ENCODE data around the gene CBX7. TPM values are rescaled to one million over a fixed set of nuclear protein-coding genes. Genes with fewer than 3 reads are reported as not detected.
A peak's percentile ranks its signal among the peaks of the same experiment; 100 is the strongest.
"Not testable (repeated sequence)": the region's sequence is repeated elsewhere in the genome, so short reads cannot be mapped to it uniquely, and the experiment has no call there.

The CBX7 gene
- total RNA-seq, 2 experiments from 2014 or later = 48.6 to 49.1 TPM

DNA sequence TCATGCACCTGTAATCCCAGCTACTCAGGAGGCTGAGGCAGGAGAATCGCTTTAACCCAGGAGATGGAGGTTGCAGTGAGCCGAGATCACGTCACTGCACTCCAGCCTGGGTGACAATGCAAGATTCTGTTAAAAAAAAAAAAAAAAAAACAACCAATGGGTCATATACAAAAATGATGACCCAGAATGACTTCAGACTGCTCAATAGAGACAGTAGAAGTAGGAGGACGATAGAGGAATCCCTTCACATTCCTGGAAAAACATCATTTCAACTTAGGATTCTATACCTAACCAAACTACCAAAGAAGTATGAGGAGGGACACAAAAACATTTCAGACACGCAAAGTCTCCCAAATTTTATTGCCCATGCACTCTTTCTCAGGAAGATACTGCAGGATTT lies 14.1 kb upstream of the CBX7 start:
- intact Hi-C loops (cut with DNase I, micrococcal nuclease) = no loop called here
- Histone ChIP-seq H3K27me3 (ENCODE audit: control insufficient read depth in 1 of 2, insufficient read depth in 2 of 2, low read length in 2 of 2) (no peaks in the 10 kb centered on the region), H3K9me3 (ENCODE audit: control insufficient read depth in 1 of 2, insufficient read depth in 1 of 2, low read length in 2 of 2) (no peaks in the 10 kb centered on the region), H3K4me1 (ENCODE audit: insufficient read depth, low read length) (peaks cover 15% of the 10 kb centered on the region), H3K36me3 (ENCODE audit: insufficient read depth, low read length) (no peaks in the 10 kb centered on the region), H3K27ac (ENCODE audit: low read depth in 1 of 2, low read length in 2 of 2) (no peak overlapping the region), H3K4me3 (ENCODE audit: low read length) (no peak overlapping the region)
- DNase-seq (no peak), ATAC-seq (ENCODE audit: poor library complexity) (no peak)
- no peaks in the 10 kb centered on the region for H3K27me3 Mint-ChIP-seq
- no peak overlapping the region for H3K27ac Mint-ChIP-seq
- peaks cover 11% of the 10 kb centered on the region for H3K4me1 Mint-ChIP-seq (ENCODE audit: low read depth)
- H3K36me3 Mint-ChIP-seq (ENCODE audit: low read depth) = no peaks in the 10 kb centered on the region
- ChIA-PET POLR2A (no interaction called here), CTCF (interaction anchor here (2.3 kb wide), 1 partner anchor 144 kb away, joined by 6 read pairs; no protein-coding TSS in a partner anchor)
- H3K9me3 Mint-ChIP-seq = no peaks in the 10 kb centered on the region
- H3K4me3 Mint-ChIP-seq = no peak overlapping the region
- TF ChIP-seq CTCF (IDR thresholded peaks at IDR 0.05) = no peak

GRCh38 chr22:39156093-39156492 lies 3.6 kb upstream of the CBX7 start:
- POLR2A ChIA-PET = interaction anchor here (1.6 to 8.6 kb wide), 2 partner anchors 62 to 162 kb away, joined by 3 to 156 read pairs; partner anchors contain the start of gene RPL3
- intact Hi-C loops (cut with DNase I, micrococcal nuclease) = loop anchor here in 1 of 2 experiments (10.0 kb wide), 1 partner anchor 889 kb away; no protein-coding TSS in a partner anchor
- H3K36me3 ChIP-seq (ENCODE audit: insufficient read depth, low read length); ATAC-seq (ENCODE audit: poor library complexity); H3K4me3 ChIP-seq (ENCODE audit: low read length); H3K9me3 Mint-ChIP-seq; H3K36me3 Mint-ChIP-seq (ENCODE audit: low read depth); H3K9me3 ChIP-seq (ENCODE audit: control insufficient read depth in 1 of 2, insufficient read depth in 1 of 2, low read length in 2 of 2); H3K4me3 Mint-ChIP-seq; H3K27ac ChIP-seq (ENCODE audit: low read depth in 1 of 2, low read length in 2 of 2); H3K27me3 Mint-ChIP-seq; H3K27me3 ChIP-seq (ENCODE audit: control insufficient read depth in 1 of 2, insufficient read depth in 2 of 2, low read length in 2 of 2); H3K27ac Mint-ChIP-seq: not testable (repeated sequence)
- peaks cover 11% of the 10 kb centered on the region for H3K4me1 Mint-ChIP-seq (ENCODE audit: low read depth)
- peak in 1 of 14 experiments; percentile 10 for DNase-seq
- peaks cover 20% of the 10 kb centered on the region for H3K4me1 ChIP-seq (ENCODE audit: insufficient read depth, low read length)
- CTCF ChIA-PET = interaction anchor here (0.9 kb wide), 1 partner anchor 15 kb away, joined by 5 read pairs; no protein-coding TSS in a partner anchor

DNA sequence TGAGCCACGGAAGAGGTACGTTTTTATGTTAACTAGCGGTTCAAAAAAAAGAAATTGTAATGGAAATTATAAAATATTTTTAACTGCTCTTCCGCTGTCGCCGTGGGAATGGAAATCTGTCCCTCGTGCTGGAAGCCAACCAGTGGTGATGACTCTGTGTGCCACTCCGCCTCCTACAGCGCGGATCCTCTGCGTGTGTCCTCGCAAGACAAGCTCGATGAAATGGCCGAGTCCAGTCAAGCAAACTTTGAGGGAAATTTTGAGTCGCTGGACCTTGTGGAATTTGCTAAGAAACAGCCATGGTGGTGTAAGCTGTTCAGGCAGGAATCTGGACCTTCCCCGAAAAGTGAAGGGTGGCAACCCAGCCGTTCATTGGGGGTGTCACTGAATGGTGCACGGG lies 2.9 kb upstream of the CBX7 start:
- intact Hi-C loops (cut with DNase I, micrococcal nuclease) = loop anchor here in 1 of 2 experiments (10.0 kb wide), 1 partner anchor 889 kb away; no protein-coding TSS in a partner anchor
- Histone ChIP-seq H3K27me3 (ENCODE audit: control insufficient read depth in 1 of 2, insufficient read depth in 2 of 2, low read length in 2 of 2) (no peaks in the 10 kb centered on the region), H3K4me3 (ENCODE audit: low read length) (no peak overlapping the region), H3K9me3 (ENCODE audit: control insufficient read depth in 1 of 2, insufficient read depth in 1 of 2, low read length in 2 of 2) (no peaks in the 10 kb centered on the region), H3K36me3 (ENCODE audit: insufficient read depth, low read length) (peaks cover 2% of the 10 kb centered on the region), H3K4me1 (ENCODE audit: insufficient read depth, low read length) (peaks cover 27% of the 10 kb centered on the region), H3K27ac (ENCODE audit: low read depth in 1 of 2, low read length in 2 of 2) (no peak overlapping the region)
- POLR2A ChIA-PET = interaction anchor here (1.6 to 8.6 kb wide), 2 partner anchors 61 to 163 kb away, joined by 3 to 156 read pairs; partner anchors contain the start of gene RPL3
- TF ChIP-seq CTCF (IDR thresholded peaks at IDR 0.05) = no peak
- H3K36me3 Mint-ChIP-seq (ENCODE audit: low read depth) = peaks cover 7% of the 10 kb centered on the region
- CTCF ChIA-PET = interaction anchor here (0.9 to 2.1 kb wide), 4 partner anchors 15 to 161 kb away, joined by 3 to 6 read pairs (median 4); no protein-coding TSS in a partner anchor
- H3K9me3 Mint-ChIP-seq = no peaks in the 10 kb centered on the region
- no peaks in the 10 kb centered on the region for H3K27me3 Mint-ChIP-seq
- peak in 1 of 14 experiments; percentile 27 for DNase-seq
- H3K4me1 Mint-ChIP-seq (ENCODE audit: low read depth) = peaks cover 18% of the 10 kb centered on the region
- no peak overlapping the region for H3K4me3 Mint-ChIP-seq
- H3K27ac Mint-ChIP-seq = no peak overlapping the region
- ATAC-seq (ENCODE audit: poor library complexity) = no peak

All from CD4-positive, alpha-beta T cell (primary cell).